ENCODE measurements around the gene DEPDC5.

- TF ChIP-seq CTCF (conservative IDR thresholded peaks at IDR 0.05) (no peak), EZH2 (IDR thresholded peaks at IDR 0.05; ENCODE audit: low read depth) (no peak)
These were observed 190.3 kb downstream of the DEPDC5 start, which contains the start of gene YWHAH for GRCh38 chr22:31943978-31944699.

Data from PC-9 (cell line).